Stimulated activated CD4-positive, alpha-beta T cell treated with anti-CD3 and anti-CD28 coated beads, Interleukin-12 subunit alpha, Interleukin-12 subunit beta, amount 100 ng/mL, for 24 hours (primary cell): ENCODE measurements around the gene CEBPZOS.

ENCODE experiments used
- DNase-seq, 2 experiments: peaks; one replicate each; pipeline ENCODE4 v3.0.0-alpha.2; 2020; ENCODE audit warnings: low read depth in 2 of 2

CEBPZOS gene

GRCh38 chr2:37196320-37197195 is at the start of gene CEBPZOS:
CEBPZOS (plus strand) TSS chr2:37196496; CDS start chr2:37199705, 3,209 bp downstream.
- peak; percentile 82 to 85 for DNase-seq

DNA sequence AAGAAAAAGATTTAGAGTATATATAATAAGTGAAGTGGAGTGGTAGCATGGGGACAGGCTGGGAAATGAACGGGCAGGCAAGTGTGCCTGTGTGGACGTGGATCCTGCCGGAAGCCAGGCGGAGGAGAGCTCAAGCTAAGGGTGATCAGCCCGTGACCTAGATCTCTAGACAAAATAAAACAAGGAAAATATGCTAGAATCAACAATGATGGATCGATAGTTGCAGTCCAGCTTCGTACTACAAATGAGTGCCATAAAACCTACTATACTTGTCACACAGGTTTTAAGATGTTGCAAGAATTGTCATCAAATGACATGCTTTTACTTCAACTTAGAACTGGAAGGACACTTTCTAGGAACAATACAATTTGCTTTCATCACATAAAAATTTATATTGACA is 48.0 kb upstream of the CEBPZOS start:
- DNase-seq = no peak

- no peak for DNase-seq
These were observed 46.5 kb upstream of the CEBPZOS start for GRCh38 chr2:37149626-37150322.

GRCh38 chr2:37153224-37153623 is 43.1 kb upstream of the CEBPZOS start:
- no peak for DNase-seq

- no peak for DNase-seq
These were observed 41.5 kb upstream of the CEBPZOS start for GRCh38 chr2:37154785-37155184.

GRCh38 chr2:37156071-37156856 is 40.0 kb upstream of the CEBPZOS start:
- peak; percentile 10 to 31 for DNase-seq

- DNase-seq = peak; percentile 52 to 70
These were observed 39.2 kb upstream of the CEBPZOS start, which contains the start of gene EIF2AK2 for GRCh38 chr2:37156857-37157714. EIF2AK2 (minus strand) TSS chr2:37156980; CDS start chr2:37147806, 9,174 bp downstream.

- no peak for DNase-seq
These were observed 31.5 kb upstream of the CEBPZOS start for GRCh38 chr2:37164757-37165156.

DNA sequence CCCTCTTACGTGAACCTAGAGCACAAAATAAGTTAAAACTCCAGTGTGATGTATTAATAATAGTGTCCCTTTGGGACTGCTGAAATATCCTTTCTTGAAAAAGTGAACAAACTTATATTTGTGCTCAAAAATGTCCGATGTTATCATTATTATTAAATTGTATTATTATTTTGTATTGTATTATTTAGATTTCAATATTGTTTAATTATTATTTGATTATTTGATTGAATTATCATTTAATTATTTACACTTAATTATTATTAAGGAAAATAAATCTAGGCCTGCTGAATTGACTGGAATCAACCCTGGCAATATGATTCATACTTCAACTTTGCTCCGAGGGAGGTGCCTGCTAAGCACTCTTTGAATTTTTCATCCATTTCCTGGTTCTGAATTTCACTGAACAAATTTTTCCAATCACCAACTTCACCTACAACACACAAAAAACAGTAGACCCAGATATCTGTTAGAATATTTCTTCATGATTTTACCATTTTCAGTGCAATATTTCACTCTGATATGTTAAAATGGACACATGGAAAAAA is 28.6 kb upstream of the CEBPZOS start:
- DNase-seq = no peak

GRCh38 chr2:37168217-37168981 is 27.9 kb upstream of the CEBPZOS start:
- no peak for DNase-seq

- no peak for DNase-seq
These were observed 24.7 kb upstream of the CEBPZOS start for GRCh38 chr2:37171624-37171950.

DNA sequence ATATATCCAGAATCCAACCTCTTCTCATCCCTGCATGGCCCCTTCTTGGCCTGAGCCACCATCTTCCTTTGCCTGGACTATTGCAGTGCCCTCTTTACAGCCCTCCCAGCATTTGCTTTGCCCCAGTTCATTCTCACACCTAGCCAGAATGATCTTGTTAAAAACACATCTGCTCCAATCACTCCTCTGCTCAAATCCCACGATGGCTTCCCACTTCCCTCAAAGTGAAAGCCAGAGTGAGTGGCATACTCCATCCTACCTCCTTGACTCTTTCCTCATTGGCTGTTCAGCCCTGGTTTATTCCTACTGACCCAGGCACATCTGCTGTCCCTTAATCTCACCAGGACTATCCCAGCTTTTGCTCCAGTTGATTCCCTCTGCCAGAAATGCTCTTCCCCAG is 22.6 kb upstream of the CEBPZOS start:
- no peak for DNase-seq

- DNase-seq = no peak
These were observed 16.2 kb upstream of the CEBPZOS start for GRCh38 chr2:37180006-37180639.

DNA sequence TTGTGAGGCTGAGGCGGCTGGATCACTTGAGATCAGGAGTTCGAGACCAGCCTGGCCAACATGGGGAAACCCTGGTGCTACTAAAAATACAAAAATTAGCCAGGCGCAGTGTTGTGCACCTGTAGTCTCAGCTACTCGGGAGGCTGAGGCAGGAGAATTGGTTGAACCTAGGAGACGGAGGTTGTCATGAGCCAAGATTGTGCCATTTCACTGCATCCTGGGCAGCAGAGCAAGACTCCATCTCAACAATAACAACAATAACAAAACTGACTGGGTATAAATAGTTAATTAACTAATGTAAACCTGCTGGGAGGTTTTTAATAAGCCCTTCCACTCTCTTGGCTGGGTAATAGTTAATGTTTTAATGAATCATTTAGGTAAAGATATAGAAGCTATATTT is 15.7 kb upstream of the CEBPZOS start:
- no peak for DNase-seq

- DNase-seq = no peak
These were observed 14.3 kb upstream of the CEBPZOS start for GRCh38 chr2:37181726-37182684.

DNA sequence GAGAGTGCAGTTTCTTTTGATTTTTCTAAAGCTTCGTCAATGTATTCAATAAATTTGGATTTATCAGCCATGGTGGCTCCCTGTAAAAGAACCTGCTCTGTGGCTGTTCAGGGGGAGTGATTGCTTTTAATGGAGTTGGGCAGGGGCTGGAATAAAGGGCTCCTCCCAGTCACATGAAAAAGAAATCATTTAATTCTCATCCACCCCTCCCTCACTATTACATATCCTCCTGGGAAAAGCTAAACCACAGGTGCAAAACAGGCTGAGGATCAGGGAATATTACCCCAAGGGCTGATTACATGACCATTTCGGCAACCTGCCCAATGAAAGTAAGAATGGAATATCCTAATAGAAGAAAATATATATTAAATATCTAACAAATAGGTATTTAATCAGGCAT is 7.7 kb upstream of the CEBPZOS start, which contains the start of gene SULT6B1:
SULT6B1 (minus strand) TSS at position 101 of the 400 bp plus-strand sequence; CDS start at position 71, 30 bp downstream.
- no peak for DNase-seq

- DNase-seq = no peak
These were observed 6.7 kb upstream of the CEBPZOS start for GRCh38 chr2:37189452-37190153.

GRCh38 chr2:37190290-37190689 is 6.0 kb upstream of the CEBPZOS start:
- no peak for DNase-seq
